Pancreas (tissue), 10 donors: ENCODE results near the gene HOXA3. TPM values are rescaled to one million over a fixed set of nuclear protein-coding genes. Genes with fewer than 3 reads are reported as not detected.

ENCODE experiments used
- ATAC-seq, 4 donors: fragments of 200-7000 bp; cut with Tn5 transposase; one replicate each; pipeline versions ENCODE4 v1.8.0 to v1.9.1; 2020; ENCODE audit warnings: mild to moderate bottlenecking in 4 of 4, moderate library complexity in 4 of 4
- DNase-seq, 6 donors: peaks; one replicate each; pipeline ENCODE4 v3.0.0-alpha.2; 2020
- FAIRE-seq: peaks from 2 replicates; lab custom pipeline; 2012; peaks lifted over from hg19 to GRCh38; lab: Jason Lieb, UNC
- H3K27ac ChIP-seq, 4 donors: fragments of 200-600 bp; sonication (generic); 1 replicate in 3 of 4; 2 replicates in 1 of 4; pipeline versions ENCODE4 v1.5.0 to v1.8.0; 2020
- H3K27me3 ChIP-seq, 4 donors: fragments of 200-600 bp; one replicate each; pipeline ENCODE4 v1.8.0; 2021
- H3K36me3 ChIP-seq, 3 donors: fragments of 200-600 bp; sonication (generic) in 1 of 3; one replicate each; pipeline versions ENCODE4 v1.5.0 to v1.8.0; 2020 to 2021
- H3K4me1 ChIP-seq, 3 donors: fragments of 200-600 bp; one replicate each; pipeline ENCODE4 v1.8.0; 2021
- H3K4me3 ChIP-seq, 4 donors: fragments of 200-600 bp; sonication (generic) in 2 of 4; one replicate each; pipeline versions ENCODE4 v1.5.0 to v1.8.0; 2020 to 2021
- H3K9me3 ChIP-seq, 4 donors: fragments of 200-600 bp; one replicate each; pipeline ENCODE4 v1.8.0; 2021
- CTCF ChIP-seq, 4 donors: fragments of 200-600 bp; sonication (generic) in 3 of 4; IDR thresholded peaks; one replicate each; pipeline versions ENCODE4 v1.5.0 to v1.8.0; 2021; ENCODE audit warnings: antibody characterized with exemption in 4 of 4
- WGBS, 2 donors: extraction: QIAGEN DNeasy Blood & Tissue Kit; methylation state at CpG; one replicate each; pipeline ENCODE4 v1.1.7; 2013; 5-methylcytosine and 5-hydroxymethylcytosine counted together
- intact Hi-C, 3 donors: fragments of 100-400 bp; cut with DNase I; formaldehyde crosslinking; loops; one replicate each; pipeline versions ENCODE4 v1.11.1 to v1.14.2; 2022
- polyA plus RNA-seq, 2 donors: library from polyadenylated mRNA; stranded (reverse); fragments of 200-250 nt; gene quantifications; one replicate each; pipeline ENCODE4 v1.2.3, GENCODE V29; 2013
- total RNA-seq, 6 donors: library from RNA; stranded (reverse); fragmentation: NEBNext Ultra II Directional in 4 of 6; extraction: Animal tissue kit (Norgen Biotek cat#: 25700) in 4 of 6; gene quantifications; one replicate each; pipeline versions ENCODE4 v1.2.1 to v1.2.4, GENCODE V29; 2021 to 2023
- donor health status: healthy with polysubstance abuse.
- donor health status: DM: no; HTN: no; CAD: no; lungs with moderate emphysema.
- donor health status: DM: no; HTN: no; CAD: no.
- donor health status: control.
- donor health status: control.
- donor health status: Bipolar disorder and iron deficiency.
- donor health status: DM: yes; HTN: yes; CAD: no.
- donor health status: DM: no; HTN: no; CAD: no.
- donor health status: DM: no; HTN: no; CAD: no.
- donor health status: DM: yes; HTN: yes; CAD: no.

HOXA3 gene
- total and polyA plus RNA-seq, 8 donors, result 0.13 to 1.9 (median 0.43) TPM; not detected in 1

GRCh38 chr7:27160145-27160545 is 7.8 kb upstream of the HOXA3 start:
- ATAC-seq (peak; percentile 5 to 19 (median 9)), FAIRE-seq (no peak), DNase-seq (peak in 3 of 6 donors; percentile 23 to 65 (median 57))
- H3K36me3 ChIP-seq, result no peaks in the 10 kb centered on the region
- intact Hi-C loops, result no loop called here
- H3K4me1 ChIP-seq, result peaks cover 0 to 7% (median 5%) of the 10 kb centered on the region in 3 donors
- WGBS, 2 donors, result 20 to 24% methylated on average over 23 of the region's 23 CpGs
- no peak for TF ChIP-seq CTCF (IDR thresholded peaks at IDR 0.05)
- no peaks in the 10 kb centered on the region for H3K9me3 ChIP-seq
- H3K4me3 ChIP-seq, result peak overlapping the region; percentile 29 to 82 (median 62)
- H3K27me3 ChIP-seq, result peaks cover 13 to 74% (median 29%) of the 10 kb centered on the region in 4 donors
- no peak overlapping the region for H3K27ac ChIP-seq

GRCh38 chr7:27159266-27160144 is 7.1 kb upstream of the HOXA3 start:
- no peaks in the 10 kb centered on the region for H3K36me3 ChIP-seq
- ATAC-seq (no peak), DNase-seq (peak in 3 of 6 donors; percentile 5 to 52 (median 23)), FAIRE-seq (no peak)
- no peak overlapping the region for H3K4me3 ChIP-seq
- 43 to 49% methylated on average over 27 of the region's 27 CpGs for WGBS, 2 donors
- H3K4me1 ChIP-seq, result peaks cover 0 to 5% (median 5%) of the 10 kb centered on the region in 3 donors
- no peaks in the 10 kb centered on the region for H3K9me3 ChIP-seq
- intact Hi-C loops, result loop anchor here in 1 of 3 donors (10.0 kb wide), 1 partner anchor 1305 kb away; no protein-coding TSS in a partner anchor
- peaks cover 14 to 74% (median 30%) of the 10 kb centered on the region in 4 donors for H3K27me3 ChIP-seq
- no peak overlapping the region for H3K27ac ChIP-seq
- TF ChIP-seq CTCF (IDR thresholded peaks at IDR 0.05), result no peak

GRCh38 chr7:27158436-27159265 is 6.3 kb upstream of the HOXA3 start:
- 18 to 19% methylated on average over 35 of the region's 35 CpGs for WGBS, 2 donors
- Histone ChIP-seq H3K4me1 (peaks cover 0 to 5% (median 4%) of the 10 kb centered on the region in 3 donors), H3K27ac (no peak overlapping the region), H3K4me3 (no peak overlapping the region), H3K36me3 (no peaks in the 10 kb centered on the region), H3K9me3 (no peaks in the 10 kb centered on the region), H3K27me3 (peaks cover 15 to 74% (median 35%) of the 10 kb centered on the region in 4 donors)
- DNase-seq (peak in 4 of 6 donors; percentile 6 to 58 (median 28)), FAIRE-seq (no peak), ATAC-seq (no peak)
- no peak for TF ChIP-seq CTCF (IDR thresholded peaks at IDR 0.05)
- intact Hi-C loops, result loop anchor here in 1 of 3 donors (10.0 kb wide), 1 partner anchor 1304 kb away; no protein-coding TSS in a partner anchor

DNA sequence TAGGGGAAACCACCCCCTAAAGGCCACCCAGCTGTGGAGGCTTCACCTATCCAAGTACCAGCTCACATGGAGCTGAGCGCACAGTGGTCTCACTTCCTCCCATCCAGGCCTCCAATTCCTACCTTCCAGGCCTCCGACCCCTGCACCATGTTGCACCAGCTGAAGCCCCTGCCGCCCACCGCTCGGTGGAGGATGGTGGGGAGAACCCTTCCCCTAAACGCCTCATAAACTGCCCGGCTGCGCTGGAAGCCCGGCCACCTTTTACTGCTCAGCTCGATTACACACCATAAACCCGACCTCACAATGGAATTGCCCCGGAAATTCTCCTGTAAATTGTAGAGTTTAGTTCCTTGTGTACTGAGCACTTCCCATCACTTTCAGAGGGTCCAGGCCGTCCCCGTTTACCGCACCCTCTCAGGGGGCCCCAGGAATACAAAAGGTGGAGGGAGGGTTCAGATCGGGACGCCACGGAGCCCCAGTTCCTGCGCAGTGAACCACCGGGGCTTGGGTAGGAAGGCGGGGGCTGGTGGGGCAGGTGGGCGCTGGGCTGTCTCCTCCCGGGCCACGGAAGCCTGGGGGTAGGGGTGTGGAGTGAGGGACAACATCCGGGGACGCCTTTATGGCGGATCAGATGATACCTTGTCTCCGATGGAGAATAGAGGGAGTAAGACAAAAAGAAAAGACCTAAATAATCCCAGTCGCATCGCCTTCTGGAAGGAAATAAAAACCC is 5.5 kb upstream of the HOXA3 start:
- peak in 3 of 6 donors; percentile 3 to 61 (median 6) for DNase-seq
- no peak for FAIRE-seq
- Histone ChIP-seq H3K4me3 (no peak overlapping the region), H3K36me3 (no peaks in the 10 kb centered on the region), H3K4me1 (peaks cover 0 to 5% (median 4%) of the 10 kb centered on the region in 3 donors), H3K27me3 (peaks cover 15 to 80% (median 36%) of the 10 kb centered on the region in 4 donors), H3K27ac (no peak overlapping the region), H3K9me3 (no peaks in the 10 kb centered on the region)
- 11 to 12% methylated on average over 30 of the region's 30 CpGs for WGBS, 2 donors
- ATAC-seq, result no peak
- no peak for TF ChIP-seq CTCF (IDR thresholded peaks at IDR 0.05)
- intact Hi-C loops, result loop anchor here in 1 of 3 donors (10.0 kb wide), 1 partner anchor 1303 kb away; no protein-coding TSS in a partner anchor
